Uterus (tissue), 2 donors: ENCODE measurements around the gene WDR35.

Source experiments
- POLR2A ChIP-seq, 2 donors: fragments of 450-650 bp; IDR thresholded peaks; one replicate each; pipeline ENCODE4 v1.6.1; 2016; ENCODE audit warnings: antibody characterized with exemption in 2 of 2, mild to moderate bottlenecking in 1 of 2, moderate library complexity in 1 of 2
- TF ChIP-seq, protein P1 (sequence below), 4 experiments: fragments of 200-600 bp in 2 of 4; fragments of 450-650 bp in 2 of 4; sonication (generic) in 2 of 4; IDR thresholded peaks; one replicate each; pipeline ENCODE4 v1.5.1; 2016 to 2019; ENCODE audit warnings: antibody characterized with exemption in 4 of 4, mild to moderate bottlenecking in 2 of 4, moderate library complexity in 1 of 4

DNA sequence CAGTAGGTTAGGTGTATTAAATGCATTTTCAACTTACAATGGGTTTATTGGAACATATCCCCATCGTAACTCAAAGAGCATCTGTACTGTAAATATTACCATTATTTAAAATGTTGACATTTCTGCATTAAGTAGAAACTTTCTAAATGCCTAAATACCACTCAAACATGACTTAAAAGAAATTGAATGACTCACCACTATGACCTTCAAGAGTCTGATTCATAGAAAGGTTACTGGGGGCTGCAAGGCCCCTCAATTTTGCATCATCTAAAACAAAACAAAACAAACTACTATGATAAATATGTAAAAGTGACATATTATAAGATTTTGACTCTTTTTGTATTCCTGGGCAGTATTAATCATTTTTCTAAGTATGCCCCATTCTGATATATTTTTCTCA, 7.6 kb downstream of the WDR35 start:
- TF ChIP-seq, protein P1, sequence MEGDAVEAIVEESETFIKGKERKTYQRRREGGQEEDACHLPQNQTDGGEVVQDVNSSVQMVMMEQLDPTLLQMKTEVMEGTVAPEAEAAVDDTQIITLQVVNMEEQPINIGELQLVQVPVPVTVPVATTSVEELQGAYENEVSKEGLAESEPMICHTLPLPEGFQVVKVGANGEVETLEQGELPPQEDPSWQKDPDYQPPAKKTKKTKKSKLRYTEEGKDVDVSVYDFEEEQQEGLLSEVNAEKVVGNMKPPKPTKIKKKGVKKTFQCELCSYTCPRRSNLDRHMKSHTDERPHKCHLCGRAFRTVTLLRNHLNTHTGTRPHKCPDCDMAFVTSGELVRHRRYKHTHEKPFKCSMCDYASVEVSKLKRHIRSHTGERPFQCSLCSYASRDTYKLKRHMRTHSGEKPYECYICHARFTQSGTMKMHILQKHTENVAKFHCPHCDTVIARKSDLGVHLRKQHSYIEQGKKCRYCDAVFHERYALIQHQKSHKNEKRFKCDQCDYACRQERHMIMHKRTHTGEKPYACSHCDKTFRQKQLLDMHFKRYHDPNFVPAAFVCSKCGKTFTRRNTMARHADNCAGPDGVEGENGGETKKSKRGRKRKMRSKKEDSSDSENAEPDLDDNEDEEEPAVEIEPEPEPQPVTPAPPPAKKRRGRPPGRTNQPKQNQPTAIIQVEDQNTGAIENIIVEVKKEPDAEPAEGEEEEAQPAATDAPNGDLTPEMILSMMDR (IDR thresholded peaks at IDR 0.05) = no peak
- TF ChIP-seq POLR2A (IDR thresholded peaks at IDR 0.05) = no peak
